Right lobe of liver (tissue), 6 donors: ENCODE results near the gene MATK. TPM values are rescaled to one million over a fixed set of nuclear protein-coding genes. Genes with fewer than 3 reads are reported as not detected.
"Not testable (repeated sequence)": the region's sequence is repeated elsewhere in the genome, so short reads cannot be mapped to it uniquely, and the experiment has no call there.

Experiments used
- ATAC-seq, 4 donors: fragments of 200-7000 bp; cut with Tn5 transposase; one replicate each; pipeline ENCODE4 v1.9.1; 2020; ENCODE audit warnings: mild to moderate bottlenecking in 4 of 4, moderate library complexity in 4 of 4
- DNase-seq, 3 donors: peaks; one replicate each; pipeline ENCODE4 v3.0.0-alpha.2; 2020
- H3K27ac ChIP-seq, 3 donors: fragments of 200-600 bp; one replicate each; pipeline ENCODE4 v1.8.0; 2022
- H3K27me3 ChIP-seq, 2 donors: fragments of 200-600 bp; one replicate each; pipeline ENCODE4 v1.8.0; 2022
- H3K36me3 ChIP-seq, 4 donors: fragments of 200-600 bp; sonication (generic) in 1 of 4; one replicate each; pipeline versions ENCODE4 v1.5.1 to v1.8.0; 2017 to 2022; ENCODE audit warnings: control low read depth in 1 of 4
- H3K4me1 ChIP-seq, 4 donors: fragments of 200-600 bp; sonication (generic) in 1 of 4; one replicate each; pipeline versions ENCODE4 v1.5.1 to v1.8.0; 2017 to 2022; ENCODE audit warnings: control low read depth in 1 of 4
- H3K4me3 ChIP-seq, 3 donors: fragments of 200-600 bp; one replicate each; pipeline ENCODE4 v1.8.0; 2022
- H3K9me3 ChIP-seq, 4 donors: fragments of 200-600 bp; sonication (generic) in 1 of 4; one replicate each; pipeline versions ENCODE4 v1.5.1 to v1.8.0; 2017 to 2022; ENCODE audit warnings: control low read depth in 1 of 4
- CTCF ChIP-seq, 4 donors: fragments of 200-600 bp in 3 of 4; fragments of 450-650 bp in 1 of 4; IDR thresholded peaks; one replicate each; pipeline versions ENCODE4 v1.5.1 to v1.8.0; 2016 to 2022; ENCODE audit warnings: antibody characterized with exemption in 4 of 4, mild to moderate bottlenecking in 2 of 4
- POLR2A ChIP-seq: fragments of 450-650 bp; IDR thresholded peaks from one replicate; pipeline ENCODE4 v1.6.1; 2017; ENCODE audit warnings: antibody characterized with exemption, mild to moderate bottlenecking
- WGBS: methylation state at CpG from one replicate; pipeline ENCODE4 v1.1.6; 2018; ENCODE audit warnings: low coverage, low lambda C conversion rate; ENCODE audit not compliant: insufficient coverage; ENCODE audit errors: missing lambda C conversion rate; 5-methylcytosine and 5-hydroxymethylcytosine counted together
- intact Hi-C, 2 donors: fragments of 100-400 bp; cut with DNase I; formaldehyde crosslinking; loops; one replicate each; pipeline versions ENCODE4 v1.11.2 to v1.14.1; 2022
- total RNA-seq, 6 experiments: library from RNA; depleted of rRNA in 2 of 6; stranded (reverse); fragments of >200 nt in 2 of 6; fragmentation: NEBNext Ultra II Directional in 3 of 6; extraction: Animal tissue kit (Norgen Biotek cat#: 25700) in 3 of 6; gene quantifications; one replicate each; pipeline versions ENCODE4 v1.1.0 to v1.2.4, GENCODE V29; 2016 to 2023
- donor health status: DM: no; HTN: yes; CAD: no.
- donor health status: DM: no; HTN: no; CAD: no.
- donor health status: DM: no; HTN: no; CAD: no.
- donor health status: DM: no; HTN: yes; CAD: no.
- donor health status: DM: no; HTN: yes; CAD: no.

Gene MATK
- total RNA-seq, 6 experiments from 2014 or later, result 0.49 to 2.5 (median 0.90) TPM

DNA sequence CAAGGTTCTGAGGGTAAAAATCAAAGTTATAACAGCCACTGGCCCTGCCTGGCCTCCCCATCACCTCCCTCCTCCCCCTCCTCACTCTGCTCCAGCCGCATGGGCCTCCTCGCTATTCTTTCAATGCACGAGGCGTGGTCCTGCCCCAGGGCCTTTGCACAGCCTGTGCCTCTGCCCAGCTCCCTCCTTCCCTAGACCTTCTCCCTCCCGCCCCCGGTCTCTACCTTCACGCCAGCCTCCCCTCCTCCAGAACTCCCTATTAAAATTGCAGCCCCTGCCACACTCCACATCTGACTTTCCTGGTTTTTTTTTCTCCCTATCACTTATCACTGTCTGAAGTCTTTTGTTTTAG lies 17.5 kb downstream of the MATK start:
- intact Hi-C loops, result no loop called here

GRCh38 chr19:3768015-3768747 lies 18.0 kb downstream of the MATK start:
- no peak overlapping the region for H3K4me3 ChIP-seq
- DNase-seq, result no peak
- 50% methylated on average over 2 of the region's 25 CpGs for WGBS

More for the DNA sequence above, 17.5 kb downstream of the MATK start:
- DNase-seq, result no peak
- 78% methylated on average over 4 of the region's 7 CpGs for WGBS
- H3K27ac ChIP-seq, result no peak overlapping the region
- peaks cover 0 to 20% (median 0%) of the 10 kb centered on the region in 4 donors for H3K36me3 ChIP-seq
- H3K4me3 ChIP-seq, result no peak overlapping the region
- no peak for ATAC-seq
- TF ChIP-seq CTCF (IDR thresholded peaks at IDR 0.05) (no peak), POLR2A (no peak)
- no peaks in the 10 kb centered on the region for H3K4me1 ChIP-seq
- H3K9me3 ChIP-seq, result no peaks in the 10 kb centered on the region
- H3K27me3 ChIP-seq, result no peaks in the 10 kb centered on the region

GRCh38 chr19:3767050-3767449 lies 19.1 kb downstream of the MATK start:
- Histone ChIP-seq H3K9me3 (no peaks in the 10 kb centered on the region), H3K27ac (no peak overlapping the region), H3K4me3 (no peak overlapping the region), H3K27me3 (no peaks in the 10 kb centered on the region), H3K4me1 (peaks cover 0 to 9% (median 2%) of the 10 kb centered on the region in 4 donors), H3K36me3 (peaks cover 0 to 20% (median 0%) of the 10 kb centered on the region in 4 donors)
- no peak for TF ChIP-seq POLR2A
- TF ChIP-seq CTCF (IDR thresholded peaks at IDR 0.05), result no peak
- WGBS, result no CpG with 5 or more reads among the region's 23 CpGs
- ATAC-seq (no peak), DNase-seq (no peak)
- intact Hi-C loops, result no loop called here

More at GRCh38 chr19:3768015-3768747, 18.0 kb downstream of the MATK start:
- H3K27ac ChIP-seq, result no peak overlapping the region
- no peak for TF ChIP-seq CTCF (IDR thresholded peaks at IDR 0.05)
- no peak for TF ChIP-seq POLR2A
- no peak for ATAC-seq
- H3K4me1 ChIP-seq, result peaks cover 0 to 5% (median 1%) of the 10 kb centered on the region in 4 donors
- H3K9me3 ChIP-seq, result no peaks in the 10 kb centered on the region
- H3K27me3 ChIP-seq, result no peaks in the 10 kb centered on the region
- intact Hi-C loops, result no loop called here
- peaks cover 0 to 20% (median 0%) of the 10 kb centered on the region in 4 donors for H3K36me3 ChIP-seq

DNA sequence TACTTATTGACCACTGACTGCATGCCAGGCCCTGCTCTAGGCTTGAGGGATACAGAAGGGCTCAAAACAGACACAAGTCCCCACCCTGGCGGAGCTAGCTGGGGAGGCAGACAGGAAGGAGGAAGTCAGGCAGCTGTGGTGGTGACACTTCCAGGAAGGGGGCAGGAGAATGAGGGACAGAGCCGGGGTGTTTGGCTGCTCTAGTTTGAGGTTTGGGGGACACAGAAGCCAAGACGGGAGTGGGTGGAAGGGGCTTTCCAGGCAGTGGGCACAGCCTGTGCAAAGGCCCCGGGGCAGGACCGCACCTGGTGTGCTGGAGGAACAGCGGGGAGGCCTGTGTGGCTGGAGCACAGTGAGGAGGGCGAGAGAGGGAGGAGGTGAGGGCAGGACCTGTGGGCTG lies 19.7 kb downstream of the MATK start:
- no peak overlapping the region for H3K27ac ChIP-seq
- TF ChIP-seq CTCF (IDR thresholded peaks at IDR 0.05), result no peak
- TF ChIP-seq POLR2A, result no peak
- WGBS, result 44% methylated on average over 3 of the region's 7 CpGs
- H3K9me3 ChIP-seq, result no peaks in the 10 kb centered on the region
- DNase-seq (no peak), ATAC-seq (no peak)
- H3K4me3 ChIP-seq, result no peak overlapping the region
- no peaks in the 10 kb centered on the region for H3K27me3 ChIP-seq
- intact Hi-C loops, result no loop called here
- H3K4me1 ChIP-seq, result peaks cover 0 to 14% (median 2%) of the 10 kb centered on the region in 4 donors
- peaks cover 0 to 20% (median 0%) of the 10 kb centered on the region in 4 donors for H3K36me3 ChIP-seq

DNA sequence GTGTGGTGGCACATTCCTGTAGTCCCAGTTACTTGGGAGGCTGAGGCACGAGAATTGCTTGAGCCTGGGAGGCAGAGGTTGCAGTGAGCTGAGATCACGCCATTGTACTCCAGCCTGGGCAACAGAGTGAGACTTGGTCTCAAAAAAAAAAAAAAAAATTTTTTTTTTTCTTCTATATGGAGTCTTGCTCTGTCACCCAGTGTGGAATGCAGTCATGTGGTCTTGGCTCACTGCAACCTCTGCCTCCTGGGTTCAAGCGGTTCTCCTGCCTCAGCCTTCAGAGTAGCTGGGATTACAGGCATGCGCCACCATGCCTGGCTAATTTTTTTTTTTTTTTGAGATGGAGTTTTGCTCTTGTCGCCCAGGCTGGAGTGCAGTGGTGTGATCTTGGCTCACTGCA lies 20.4 kb downstream of the MATK start:
- intact Hi-C loops, DNase-seq, H3K9me3 ChIP-seq, H3K27ac ChIP-seq, H3K27me3 ChIP-seq, ATAC-seq, H3K4me3 ChIP-seq: not testable (repeated sequence)
- WGBS, result 96% methylated on average over 4 of the region's 5 CpGs
- Histone ChIP-seq H3K4me1 (peaks cover 0 to 14% (median 3%) of the 10 kb centered on the region in 4 donors), H3K36me3 (peaks cover 0 to 20% (median 0%) of the 10 kb centered on the region in 4 donors)
